ENCODE results near the gene RAF1.

DNA sequence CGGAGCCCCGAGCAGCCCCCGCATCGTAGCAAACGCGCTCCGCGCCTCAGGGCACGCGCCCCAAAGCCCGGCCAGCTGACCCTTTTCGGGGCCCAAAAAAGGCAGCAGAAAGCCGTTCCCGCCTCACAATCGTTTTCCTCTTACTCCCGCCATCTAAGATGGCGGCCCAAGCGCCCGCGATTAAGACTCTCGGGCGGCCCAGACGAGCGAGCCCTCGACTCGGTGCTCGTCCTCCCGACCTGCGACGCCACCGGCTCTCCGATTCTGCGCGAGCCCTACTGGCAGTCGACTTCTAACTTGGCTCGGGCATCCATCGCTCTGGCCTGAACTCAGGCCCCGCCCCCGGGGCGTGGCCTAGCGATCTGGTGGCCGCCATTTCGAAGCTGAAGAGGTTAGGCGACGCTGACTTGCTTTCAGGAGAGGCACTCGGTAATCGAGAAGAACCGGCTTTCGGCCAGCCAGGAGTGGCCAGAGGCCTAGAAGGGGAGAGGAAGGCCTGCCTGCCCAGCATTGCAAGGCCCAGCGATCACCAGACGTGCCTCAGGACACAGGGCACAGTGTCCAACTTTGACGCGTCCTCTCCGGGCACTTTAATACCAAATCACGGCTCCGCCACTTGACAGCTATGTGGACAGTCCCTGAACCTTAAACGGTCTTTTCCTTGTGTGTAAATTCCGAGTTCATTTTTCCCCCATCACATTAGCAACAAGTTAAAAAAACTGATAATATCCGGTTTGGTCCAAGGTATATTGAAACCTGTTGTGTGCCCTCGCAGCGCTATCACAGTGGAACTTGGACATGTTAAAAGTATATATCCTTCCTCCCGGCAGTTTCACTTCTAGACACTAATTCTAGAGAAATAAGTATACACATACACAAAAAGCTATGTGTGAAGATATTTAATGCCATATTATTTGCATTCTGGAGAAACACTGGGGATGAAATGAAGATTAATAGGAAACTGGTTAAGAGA lies at the start of gene RAF1:
- TF ChIP-seq, protein P1, sequence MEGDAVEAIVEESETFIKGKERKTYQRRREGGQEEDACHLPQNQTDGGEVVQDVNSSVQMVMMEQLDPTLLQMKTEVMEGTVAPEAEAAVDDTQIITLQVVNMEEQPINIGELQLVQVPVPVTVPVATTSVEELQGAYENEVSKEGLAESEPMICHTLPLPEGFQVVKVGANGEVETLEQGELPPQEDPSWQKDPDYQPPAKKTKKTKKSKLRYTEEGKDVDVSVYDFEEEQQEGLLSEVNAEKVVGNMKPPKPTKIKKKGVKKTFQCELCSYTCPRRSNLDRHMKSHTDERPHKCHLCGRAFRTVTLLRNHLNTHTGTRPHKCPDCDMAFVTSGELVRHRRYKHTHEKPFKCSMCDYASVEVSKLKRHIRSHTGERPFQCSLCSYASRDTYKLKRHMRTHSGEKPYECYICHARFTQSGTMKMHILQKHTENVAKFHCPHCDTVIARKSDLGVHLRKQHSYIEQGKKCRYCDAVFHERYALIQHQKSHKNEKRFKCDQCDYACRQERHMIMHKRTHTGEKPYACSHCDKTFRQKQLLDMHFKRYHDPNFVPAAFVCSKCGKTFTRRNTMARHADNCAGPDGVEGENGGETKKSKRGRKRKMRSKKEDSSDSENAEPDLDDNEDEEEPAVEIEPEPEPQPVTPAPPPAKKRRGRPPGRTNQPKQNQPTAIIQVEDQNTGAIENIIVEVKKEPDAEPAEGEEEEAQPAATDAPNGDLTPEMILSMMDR (IDR thresholded peaks at IDR 0.05; ENCODE audit: insufficient read depth, low read length, poor library complexity, severe bottlenecking) = no peak
- TF ChIP-seq EZH2phosphoT487 (conservative IDR thresholded peaks at IDR 0.05; ENCODE audit: low read length) = no peak

Data from SU-DHL-6 (cell line).